ENCODE results near the gene CCDC159. TPM values are rescaled to one million over a fixed set of nuclear protein-coding genes. Genes with fewer than 3 reads are reported as not detected.

The CCDC159 gene
- total RNA-seq, 1 experiment from 2014 or later = 2.9 TPM

Other genes starting within 250 kb of the CCDC159 start
- gene SPC24, start 190.7 kb upstream of the CCDC159 start, total RNA-seq (2014; rRNA removed; shearing (Covaris generic); ENCODE audit: low replicate concordance) = 25.3 and 28.6 TPM in 2 replicates
- 0.19 and 1.9 TPM in 2 replicates for gene KANK2, start 149.0 kb upstream of the CCDC159 start, total RNA-seq (2014; rRNA removed; shearing (Covaris generic); ENCODE audit: low replicate concordance)
- not detected in 2 replicates for gene ANGPTL8, start 106.9 kb upstream of the CCDC159 start, total RNA-seq (2014; rRNA removed; shearing (Covaris generic); ENCODE audit: low replicate concordance)
- gene DOCK6, start 84.0 kb upstream of the CCDC159 start, total RNA-seq (2014; rRNA removed; shearing (Covaris generic); ENCODE audit: low replicate concordance) = 6.5 and 10.3 TPM in 2 replicates
- gene TSPAN16, start 50.4 kb upstream of the CCDC159 start, total RNA-seq (2014; rRNA removed; shearing (Covaris generic); ENCODE audit: low replicate concordance) = not detected in 2 replicates
- 8.6 and 9.0 TPM in 2 replicates for gene RAB3D, start 6.9 kb upstream of the CCDC159 start, total RNA-seq (2014; rRNA removed; shearing (Covaris generic); ENCODE audit: low replicate concordance)
- 103 and 156 TPM in 2 replicates for gene TMEM205, start 251 bp upstream of the CCDC159 start, total RNA-seq (2014; rRNA removed; shearing (Covaris generic); ENCODE audit: low replicate concordance)
- 0.43 and 0.67 TPM in 2 replicates for gene PLPPR2, start 8.9 kb downstream of the CCDC159 start, total RNA-seq (2014; rRNA removed; shearing (Covaris generic); ENCODE audit: low replicate concordance)
- 7.4 and 12.6 TPM in 2 replicates for gene SWSAP1, start 28.1 kb downstream of the CCDC159 start, total RNA-seq (2014; rRNA removed; shearing (Covaris generic); ENCODE audit: low replicate concordance)
- 8.5 and 16.7 TPM in 2 replicates for gene EPOR, start 37.8 kb downstream of the CCDC159 start, total RNA-seq (2014; rRNA removed; shearing (Covaris generic); ENCODE audit: low replicate concordance)
- gene RGL3, start 72.8 kb downstream of the CCDC159 start, total RNA-seq (2014; rRNA removed; shearing (Covaris generic); ENCODE audit: low replicate concordance) = 2.5 TPM in 1 of 2 replicates, not detected in the other
- gene ODAD3, start 88.6 kb downstream of the CCDC159 start, total RNA-seq (2014; rRNA removed; shearing (Covaris generic); ENCODE audit: low replicate concordance) = 0.32 TPM in 1 of 2 replicates, not detected in the other
- 77.3 and 90.4 TPM in 2 replicates for gene PRKCSH, start 89.1 kb downstream of the CCDC159 start, total RNA-seq (2014; rRNA removed; shearing (Covaris generic); ENCODE audit: low replicate concordance)
- not detected in 2 replicates for gene ELAVL3, start 134.5 kb downstream of the CCDC159 start, total RNA-seq (2014; rRNA removed; shearing (Covaris generic); ENCODE audit: low replicate concordance)
- gene ZNF653, start 159.3 kb downstream of the CCDC159 start, total RNA-seq (2014; rRNA removed; shearing (Covaris generic); ENCODE audit: low replicate concordance) = 6.1 and 11.3 TPM in 2 replicates
- gene ECSIT, start 182.6 kb downstream of the CCDC159 start, total RNA-seq (2014; rRNA removed; shearing (Covaris generic); ENCODE audit: low replicate concordance) = 59.8 and 86.0 TPM in 2 replicates
- not detected in 2 replicates for gene CNN1, start 192.3 kb downstream of the CCDC159 start, total RNA-seq (2014; rRNA removed; shearing (Covaris generic); ENCODE audit: low replicate concordance)
- gene ELOF1, start 212.7 kb downstream of the CCDC159 start, total RNA-seq (2014; rRNA removed; shearing (Covaris generic); ENCODE audit: low replicate concordance) = 52.5 and 84.1 TPM in 2 replicates
- 24.0 and 55.1 TPM in 2 replicates for gene ACP5, start 231.1 kb downstream of the CCDC159 start, total RNA-seq (2014; rRNA removed; shearing (Covaris generic); ENCODE audit: low replicate concordance)